Activated CD8-positive, alpha-beta memory T cell treated with anti-CD3 and anti-CD28 coated beads for 48 hours (primary cell): Measurements from ENCODE around the gene DYNC2LI1.

Source experiments
- DNase-seq, 3 experiments: peaks; one replicate each; pipeline ENCODE4 v3.0.0-alpha.2; 2020; ENCODE audit warnings: low read depth in 2 of 3, low spot score in 2 of 3

Gene DYNC2LI1

GRCh38 chr2:43762286-43762685 lies 11.6 kb upstream of the DYNC2LI1 start:
- no peak for DNase-seq

GRCh38 chr2:43763091-43763490 lies 10.7 kb upstream of the DYNC2LI1 start:
- DNase-seq, result no peak

GRCh38 chr2:43764086-43764705 lies 9.6 kb upstream of the DYNC2LI1 start:
- DNase-seq, result no peak

DNA sequence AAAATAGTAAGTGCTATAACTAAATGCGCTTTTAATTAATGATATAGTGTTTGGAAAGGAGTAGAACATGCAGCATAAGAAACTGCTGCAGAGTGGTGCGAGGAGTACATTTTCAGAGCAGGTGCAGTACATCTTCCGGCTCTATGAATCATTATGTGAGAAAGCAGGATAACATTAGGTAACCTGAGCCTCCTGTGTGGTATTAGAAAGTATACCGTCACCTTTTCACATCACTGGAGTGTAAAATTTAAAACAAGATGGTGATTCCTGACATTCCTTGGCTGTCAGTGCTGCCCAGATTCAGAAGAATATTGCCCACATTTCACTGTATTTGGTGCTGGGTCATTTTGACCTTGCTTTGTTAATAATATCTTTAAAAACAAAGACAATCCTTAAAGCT lies 7.8 kb upstream of the DYNC2LI1 start:
- DNase-seq, result no peak

- no peak for DNase-seq
These were observed 778 bp downstream of the DYNC2LI1 start for GRCh38 chr2:43774617-43775016.

DNA sequence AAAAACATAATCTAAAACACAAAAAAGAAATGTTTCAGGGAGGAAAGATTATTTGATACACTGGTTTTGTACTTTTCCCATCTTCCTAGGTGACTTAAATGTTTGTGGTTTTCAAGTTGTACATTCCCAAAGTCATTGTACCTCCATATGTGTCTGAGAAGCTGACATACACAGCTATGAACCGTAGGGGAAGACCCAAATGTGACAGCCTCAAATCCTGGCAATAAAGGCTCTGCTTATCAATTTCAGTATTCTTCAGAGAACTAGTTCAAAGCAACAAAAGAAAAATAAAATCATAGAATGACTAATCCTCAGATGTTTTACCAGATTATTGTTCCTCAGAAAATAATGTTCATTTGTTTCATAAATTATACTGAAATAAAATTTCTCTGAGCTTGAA lies 2.5 kb downstream of the DYNC2LI1 start:
- no peak for DNase-seq

- no peak for DNase-seq
These were observed 3.6 kb downstream of the DYNC2LI1 start for GRCh38 chr2:43777306-43777926.

DNA sequence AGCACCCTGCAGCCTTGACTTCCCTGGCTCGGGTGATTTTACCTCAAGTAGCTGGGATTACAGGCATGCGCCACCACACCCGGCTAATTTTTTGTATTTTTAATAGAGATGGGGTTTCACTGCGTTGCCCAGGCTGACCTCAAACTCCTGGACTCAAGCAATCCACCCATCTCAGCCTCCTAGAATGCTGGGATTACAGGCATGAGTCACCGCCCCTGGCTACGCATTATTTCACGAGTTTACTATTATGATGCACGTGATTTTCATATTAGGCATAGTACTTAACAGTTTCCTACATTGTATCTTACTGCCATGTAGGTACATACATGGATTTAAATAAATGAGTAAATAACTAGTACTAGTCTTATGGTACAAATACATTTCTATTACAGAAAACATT lies 4.4 kb downstream of the DYNC2LI1 start:
- DNase-seq, result no peak

- DNase-seq, result no peak
These were observed 14.1 kb downstream of the DYNC2LI1 start for GRCh38 chr2:43787895-43788294.

- no peak for DNase-seq
These were observed 14.8 kb downstream of the DYNC2LI1 start for GRCh38 chr2:43788646-43789045.

DNA sequence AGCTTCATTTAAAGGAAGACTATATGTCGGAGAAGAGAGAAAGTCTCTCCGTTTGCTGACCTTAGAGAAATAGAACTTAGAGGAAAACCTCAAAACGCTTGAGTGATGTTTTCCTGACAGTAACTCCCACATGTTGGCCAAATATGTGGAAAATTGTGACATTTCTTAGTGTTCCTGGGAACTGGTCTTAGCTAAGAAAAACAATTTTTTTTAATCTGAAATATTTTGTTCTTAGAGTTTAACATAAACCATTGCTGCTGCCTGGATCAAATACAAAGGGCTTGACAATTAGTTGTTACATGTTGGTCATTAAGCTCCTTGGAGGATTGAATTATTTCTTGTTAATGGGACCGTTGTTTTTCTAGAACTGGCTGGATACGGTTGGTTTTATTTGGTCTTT lies 16.3 kb downstream of the DYNC2LI1 start:
- no peak for DNase-seq

- DNase-seq, result no peak
These were observed 17.4 kb downstream of the DYNC2LI1 start for GRCh38 chr2:43791035-43791765.

DNA sequence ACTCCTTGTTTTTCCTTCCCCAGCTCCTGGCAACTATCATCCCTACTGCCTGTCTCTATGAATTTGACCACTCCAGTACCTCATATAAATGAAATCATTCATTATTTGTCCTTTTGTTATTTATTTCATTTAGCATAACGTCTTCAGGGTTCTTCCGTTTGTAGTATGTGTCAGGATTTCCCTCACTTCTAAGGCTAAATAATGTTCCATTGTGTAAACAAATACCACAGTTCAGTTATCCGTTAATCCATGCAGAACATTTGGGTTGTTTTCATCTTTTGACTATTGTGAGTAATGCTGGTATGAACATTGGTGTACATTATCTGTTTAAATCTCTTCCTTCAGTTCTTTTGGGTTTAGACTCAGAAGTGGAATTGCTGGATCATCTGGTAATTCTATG lies 18.8 kb downstream of the DYNC2LI1 start:
- no peak for DNase-seq

- DNase-seq, result no peak
These were observed 21.1 kb downstream of the DYNC2LI1 start for GRCh38 chr2:43794956-43795355.

DNA sequence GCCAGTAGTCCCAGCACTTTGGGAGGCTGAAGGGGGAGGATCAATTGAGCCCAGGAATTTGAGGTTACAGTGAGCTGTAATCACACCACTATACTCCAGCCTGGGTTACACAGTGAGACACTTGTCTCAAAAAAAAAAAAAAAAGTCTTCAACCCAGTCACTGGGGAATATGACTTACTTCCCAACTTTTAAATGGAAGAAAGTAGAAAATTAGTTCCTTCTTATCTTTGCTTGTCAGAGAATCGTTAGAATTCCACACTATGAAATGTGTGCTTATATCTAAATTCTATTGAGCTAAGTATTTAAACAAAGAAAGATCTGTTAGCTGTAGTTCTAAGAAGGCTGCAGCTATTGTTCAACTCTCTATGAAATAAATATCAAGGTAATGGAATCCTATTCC lies 22.4 kb downstream of the DYNC2LI1 start:
- DNase-seq, result no peak

DNA sequence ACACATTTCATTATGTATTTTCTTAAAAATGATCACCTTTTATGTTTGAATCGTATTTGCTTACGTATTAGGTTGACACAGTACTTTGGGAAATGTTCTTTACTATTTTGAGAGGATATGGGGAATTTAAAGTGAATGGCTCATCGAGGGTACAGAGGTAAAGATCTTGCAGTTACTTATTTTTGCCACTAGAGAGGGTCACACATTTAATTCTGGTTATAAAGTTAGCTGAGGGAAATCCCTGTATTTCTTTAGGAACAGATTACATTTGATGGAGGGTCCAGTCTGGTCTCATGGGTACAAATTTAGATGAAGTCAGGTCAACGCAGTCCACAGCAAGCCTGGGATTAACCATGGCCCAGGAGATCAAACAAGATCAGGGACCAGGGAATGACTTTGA lies 24.5 kb downstream of the DYNC2LI1 start:
- DNase-seq, result no peak

- DNase-seq, result no peak
These were observed 27.1 kb downstream of the DYNC2LI1 start for GRCh38 chr2:43800894-43801293.

DNA sequence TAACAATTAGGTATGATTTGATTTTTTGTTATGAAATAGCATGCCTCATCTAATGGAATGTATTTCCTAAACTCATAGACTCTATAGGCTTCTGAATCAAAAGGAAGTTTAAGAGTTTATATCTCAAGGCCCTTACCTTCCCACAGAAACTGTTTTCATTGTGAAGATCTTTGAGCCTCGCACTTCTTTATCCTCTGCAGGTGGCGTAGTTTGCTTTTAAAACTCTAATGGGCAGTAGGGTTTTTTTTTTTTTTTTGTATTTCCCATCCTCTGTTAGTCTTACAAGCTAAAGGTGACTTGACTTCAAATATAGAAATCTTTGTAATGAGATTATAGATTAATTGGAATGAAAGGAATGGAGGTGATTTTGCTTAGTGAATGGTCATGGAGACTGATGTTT lies 28.3 kb downstream of the DYNC2LI1 start:
- no peak for DNase-seq

GRCh38 chr2:43803113-43803512 lies 29.3 kb downstream of the DYNC2LI1 start:
- no peak for DNase-seq

DNA sequence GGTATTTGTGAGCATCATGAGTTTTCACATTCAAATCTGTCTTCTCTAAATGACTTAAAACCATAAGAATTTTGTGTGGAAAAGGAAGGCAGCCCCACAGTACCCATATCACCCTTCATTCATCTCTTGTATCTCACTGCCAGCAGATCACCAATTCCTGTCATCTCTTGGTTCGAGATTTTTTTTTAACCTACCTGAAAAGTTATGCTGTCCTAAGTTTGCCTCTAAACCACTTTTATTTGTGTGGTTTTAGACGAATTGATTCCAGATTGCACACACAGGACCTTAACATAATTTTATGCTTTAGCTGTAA lies 32.8 kb downstream of the DYNC2LI1 start:
- no peak for DNase-seq

DNA sequence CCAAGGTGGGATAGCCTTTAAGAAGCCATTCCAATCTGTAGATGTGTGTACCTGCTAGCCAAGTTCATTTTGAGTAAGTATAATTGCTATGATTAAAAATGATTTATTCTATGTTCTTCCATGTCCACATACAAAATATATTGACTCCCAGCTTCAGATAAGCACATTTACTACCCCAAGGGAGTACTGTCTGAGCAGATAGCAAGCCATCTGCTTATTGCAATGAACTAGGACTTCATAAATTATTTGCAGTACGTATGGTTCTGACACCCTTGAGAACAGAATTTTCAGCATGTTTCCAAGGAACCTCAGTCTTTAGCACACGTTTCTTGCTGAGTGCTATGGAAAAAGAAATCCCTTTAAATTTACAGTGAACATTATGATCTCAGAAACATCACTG lies 36.6 kb downstream of the DYNC2LI1 start:
- DNase-seq, result no peak

DNA sequence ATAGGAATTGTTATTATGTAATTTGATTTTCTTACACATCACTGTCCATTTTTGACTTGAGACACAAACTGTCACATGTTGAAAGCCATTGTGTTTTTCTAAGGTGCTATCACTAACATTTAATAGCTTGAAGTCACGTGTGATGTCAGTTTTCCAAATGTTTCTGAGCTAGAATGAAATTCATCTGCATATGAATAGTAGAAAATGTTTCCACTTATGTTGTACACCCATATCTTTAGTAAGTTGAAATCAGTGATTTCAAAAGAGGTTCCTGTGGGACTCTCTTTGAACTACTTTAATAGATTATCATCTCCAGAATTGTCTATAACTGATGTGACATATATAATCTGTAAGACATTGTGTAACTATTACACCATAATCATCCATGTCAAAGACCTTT lies 37.0 kb downstream of the DYNC2LI1 start:
- DNase-seq, result no peak

GRCh38 chr2:43812006-43812405 lies 38.2 kb downstream of the DYNC2LI1 start:
- DNase-seq, result no peak
